Activated T-cell treated with anti-CD3 and anti-CD28 coated beads, Interleukin-2, amount 50 U/mL, for 24 hours (primary cell): ENCODE results near the gene SLC45A3.

Source experiments
- DNase-seq: peaks from one replicate; pipeline ENCODE4 v3.0.0-alpha.2; 2020
- H3K27ac Mint-ChIP-seq: 2 replicates; pipeline ENCODE4 v1.8.0; 2020; ENCODE audit warnings: mild to moderate bottlenecking, mixed read lengths
- H3K27me3 Mint-ChIP-seq: 2 replicates; pipeline ENCODE4 v1.8.0; 2020; ENCODE audit warnings: mixed read lengths
- H3K36me3 Mint-ChIP-seq: 2 replicates; pipeline ENCODE4 v1.8.0; 2020; ENCODE audit warnings: low read depth, mixed read lengths
- H3K4me1 Mint-ChIP-seq: 2 replicates; pipeline ENCODE4 v1.8.0; 2020; ENCODE audit warnings: low read depth, mixed read lengths
- H3K4me3 Mint-ChIP-seq: 2 replicates; pipeline ENCODE4 v1.8.0; 2020; ENCODE audit warnings: mild to moderate bottlenecking, moderate library complexity, mixed read lengths
- H3K9me3 Mint-ChIP-seq: 2 replicates; pipeline ENCODE4 v1.8.0; 2020; ENCODE audit warnings: mixed read lengths

Gene SLC45A3

GRCh38 chr1:205709640-205710039 is 29.3 kb upstream of the SLC45A3 start:
- Mint-ChIP-seq H3K4me3 (no peak overlapping the region), H3K4me1 (peaks cover 13% of the 10 kb centered on the region), H3K9me3 (no peaks in the 10 kb centered on the region), H3K36me3 (peaks cover 54% of the 10 kb centered on the region), H3K27me3 (no peaks in the 10 kb centered on the region), H3K27ac (no peak overlapping the region)
- no peak for DNase-seq

DNA sequence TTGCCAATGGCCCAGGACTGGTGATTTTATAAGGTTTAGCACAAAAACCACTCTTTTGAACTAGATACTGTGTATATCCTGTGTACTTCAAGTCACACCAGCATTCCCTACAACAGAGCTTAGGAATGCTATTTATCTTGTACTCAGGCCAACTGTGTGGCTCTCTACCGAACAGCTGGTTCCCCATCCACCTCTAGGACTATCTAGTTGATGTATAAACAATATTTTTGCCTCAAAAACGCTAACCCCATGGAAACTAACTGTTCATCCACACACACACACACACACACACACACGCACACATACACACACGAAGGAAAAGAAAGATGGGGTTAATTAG is 28.7 kb upstream of the SLC45A3 start:
- Mint-ChIP-seq H3K27ac (no peak overlapping the region), H3K27me3 (no peaks in the 10 kb centered on the region), H3K4me3 (no peak overlapping the region), H3K4me1 (peaks cover 10% of the 10 kb centered on the region), H3K36me3 (peaks cover 49% of the 10 kb centered on the region), H3K9me3 (no peaks in the 10 kb centered on the region)
- no peak for DNase-seq

DNA sequence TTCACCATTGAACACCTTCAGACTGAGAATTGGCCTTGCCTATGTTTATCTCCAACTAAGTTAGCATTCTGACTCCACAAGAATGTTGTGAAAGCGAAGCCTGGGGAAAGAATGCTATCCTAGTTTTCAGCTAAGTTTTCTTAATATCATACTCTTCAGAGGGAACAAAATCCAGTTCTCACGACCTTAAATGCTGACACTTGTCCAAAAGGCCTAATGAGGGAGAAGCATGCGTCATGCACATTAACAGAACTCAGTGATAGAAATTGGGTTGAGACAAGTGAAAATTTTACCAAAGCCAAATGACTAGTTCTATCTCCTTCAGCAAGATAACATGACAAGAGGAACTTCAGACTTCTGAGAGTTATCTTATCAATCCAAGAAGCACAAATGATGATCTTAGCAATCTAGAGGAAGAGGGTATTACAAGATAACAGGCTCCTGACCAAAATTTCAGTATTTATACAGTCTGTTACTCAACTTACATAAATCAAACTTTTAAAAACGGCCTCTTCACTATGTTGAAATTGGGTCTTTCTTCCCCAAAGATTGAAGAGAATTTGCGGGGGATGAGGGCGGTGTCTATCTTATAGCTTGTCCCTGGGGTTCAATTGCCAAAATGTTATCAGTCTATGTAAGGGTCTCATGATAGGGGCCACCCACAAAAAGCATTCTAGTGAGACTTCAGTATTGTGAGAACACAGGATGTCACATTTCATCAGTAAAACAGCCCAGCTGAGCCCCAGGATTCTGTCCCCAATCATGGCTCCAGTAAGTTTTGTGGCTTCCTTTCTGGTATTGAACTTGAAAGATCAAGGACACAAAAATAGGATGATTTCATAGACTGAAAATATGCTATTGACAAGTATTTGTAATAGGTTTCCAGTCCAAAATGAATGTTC is 26.5 kb upstream of the SLC45A3 start:
- Mint-ChIP-seq H3K27me3 (no peaks in the 10 kb centered on the region), H3K9me3 (no peaks in the 10 kb centered on the region), H3K36me3 (peaks cover 58% of the 10 kb centered on the region), H3K27ac (peak overlapping the region; percentile 0), H3K4me1 (peaks cover 10% of the 10 kb centered on the region), H3K4me3 (no peak overlapping the region)
- no peak for DNase-seq

DNA sequence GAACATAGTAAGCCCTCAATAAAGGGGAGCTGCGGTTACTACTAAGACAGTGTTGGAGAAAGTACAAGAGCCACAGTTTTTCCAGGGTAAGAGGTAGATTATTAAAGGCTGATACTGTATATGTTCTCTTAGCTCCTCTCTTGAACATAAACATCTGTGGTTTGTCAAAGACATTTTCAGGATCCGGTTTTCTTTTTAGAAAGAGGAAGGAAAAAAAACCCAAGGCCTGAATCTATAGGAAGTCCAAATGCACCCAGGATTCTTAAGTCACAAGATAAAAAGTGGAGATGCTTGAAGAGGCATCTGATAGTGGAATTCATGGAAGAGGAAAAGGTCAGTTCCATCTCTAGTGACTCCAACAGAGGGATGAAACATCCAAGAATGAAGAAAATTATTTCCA is 24.6 kb upstream of the SLC45A3 start:
- H3K9me3 Mint-ChIP-seq = no peaks in the 10 kb centered on the region
- peaks cover 44% of the 10 kb centered on the region for H3K36me3 Mint-ChIP-seq

DNA sequence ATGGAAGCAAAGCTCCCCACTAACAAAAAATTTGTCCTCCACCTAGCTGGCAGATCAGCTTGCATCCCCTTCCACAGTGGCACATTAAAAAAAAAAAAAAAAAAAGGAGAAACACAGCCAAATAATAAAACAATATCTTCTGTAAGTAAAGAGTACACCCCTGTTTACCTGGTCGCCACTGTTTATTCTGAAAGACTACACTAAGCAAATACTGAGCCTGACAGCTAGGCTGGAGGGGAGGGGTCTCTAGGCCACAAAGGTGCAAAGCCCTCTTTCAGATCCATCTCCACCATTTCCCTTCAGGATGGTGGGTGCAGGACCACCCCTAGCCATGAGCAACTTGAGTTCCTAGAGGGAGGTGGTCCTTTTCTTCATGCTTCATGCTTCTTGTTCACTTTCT is 22.8 kb upstream of the SLC45A3 start:
- Mint-ChIP-seq H3K36me3 (peaks cover 33% of the 10 kb centered on the region), H3K9me3 (no peaks in the 10 kb centered on the region), H3K4me1 (peaks cover 1% of the 10 kb centered on the region), H3K27me3 (no peaks in the 10 kb centered on the region), H3K4me3 (no peak overlapping the region), H3K27ac (no peak overlapping the region)
- no peak for DNase-seq

More for the DNA sequence above, 24.6 kb upstream of the SLC45A3 start:
- DNase-seq = no peak
- Mint-ChIP-seq H3K4me1 (peaks cover 1% of the 10 kb centered on the region), H3K27ac (no peak overlapping the region), H3K4me3 (no peak overlapping the region), H3K27me3 (no peaks in the 10 kb centered on the region)

GRCh38 chr1:205701891-205702290 is 21.6 kb upstream of the SLC45A3 start:
- H3K4me3 Mint-ChIP-seq = no peak overlapping the region
- no peak for DNase-seq
- H3K9me3 Mint-ChIP-seq = no peaks in the 10 kb centered on the region
- peaks cover 27% of the 10 kb centered on the region for H3K36me3 Mint-ChIP-seq
- peaks cover 1% of the 10 kb centered on the region for H3K4me1 Mint-ChIP-seq
- H3K27me3 Mint-ChIP-seq = peaks cover 9% of the 10 kb centered on the region
- no peak overlapping the region for H3K27ac Mint-ChIP-seq

DNA sequence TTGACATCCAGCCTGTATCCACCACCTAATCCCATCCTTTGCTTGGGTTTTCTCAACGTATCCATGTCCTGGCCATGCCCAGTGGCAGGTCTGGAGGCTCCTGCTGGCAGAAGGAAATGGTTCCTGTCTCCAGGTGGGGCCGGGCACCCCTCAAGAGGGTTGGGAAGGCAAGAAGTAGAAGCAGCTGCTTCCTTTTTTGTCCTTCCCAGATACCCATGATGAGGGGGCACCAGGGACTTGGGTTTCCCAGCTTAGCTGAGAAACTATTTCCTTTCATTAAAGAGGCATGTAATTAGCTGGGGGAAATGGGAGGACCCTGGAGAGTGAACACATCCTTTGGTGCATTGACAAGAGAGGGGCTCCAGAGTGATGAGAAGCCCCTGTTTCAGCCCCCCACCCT is 21.1 kb upstream of the SLC45A3 start:
- Mint-ChIP-seq H3K27me3 (peaks cover 13% of the 10 kb centered on the region), H3K4me3 (no peak overlapping the region), H3K27ac (no peak overlapping the region), H3K9me3 (no peaks in the 10 kb centered on the region), H3K4me1 (peaks cover 1% of the 10 kb centered on the region), H3K36me3 (peaks cover 22% of the 10 kb centered on the region)
- DNase-seq = no peak

DNA sequence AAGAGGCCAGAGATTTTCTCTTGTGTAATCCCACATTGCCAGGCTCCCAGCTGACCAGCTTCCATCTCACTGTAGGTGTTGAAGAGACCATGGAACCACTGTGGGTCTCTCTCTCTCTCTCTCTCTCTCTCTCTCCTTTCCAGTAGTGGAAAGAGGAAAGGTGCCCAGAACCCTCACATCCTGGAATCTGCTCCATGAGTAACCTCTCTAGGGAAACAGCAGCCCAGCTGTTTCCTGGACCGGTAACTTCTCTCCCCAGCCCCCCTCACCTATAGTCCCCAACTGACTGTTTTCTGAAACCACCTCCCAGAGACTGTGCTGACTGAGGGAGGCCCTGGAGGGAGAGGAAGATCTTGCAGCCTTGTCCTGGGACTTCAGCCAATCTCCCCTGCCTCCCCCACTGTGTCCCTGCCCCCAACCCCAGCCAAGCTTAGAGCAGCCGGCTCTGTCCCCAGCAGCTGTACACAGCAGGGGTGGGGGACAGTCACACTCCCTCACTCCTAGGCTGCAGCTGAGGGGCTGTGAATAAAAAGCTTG is 20.6 kb upstream of the SLC45A3 start:
- no peak for DNase-seq
- H3K36me3 Mint-ChIP-seq = peaks cover 21% of the 10 kb centered on the region
- peaks cover 1% of the 10 kb centered on the region for H3K4me1 Mint-ChIP-seq
- H3K9me3 Mint-ChIP-seq = no peaks in the 10 kb centered on the region
- no peak overlapping the region for H3K27ac Mint-ChIP-seq
- H3K4me3 Mint-ChIP-seq = no peak overlapping the region
- peaks cover 15% of the 10 kb centered on the region for H3K27me3 Mint-ChIP-seq

- peaks cover 15% of the 10 kb centered on the region for H3K27me3 Mint-ChIP-seq
- H3K4me3 Mint-ChIP-seq = no peak overlapping the region
- DNase-seq = no peak
- no peaks in the 10 kb centered on the region for H3K9me3 Mint-ChIP-seq
- peaks cover 13% of the 10 kb centered on the region for H3K36me3 Mint-ChIP-seq
- no peak overlapping the region for H3K27ac Mint-ChIP-seq
- H3K4me1 Mint-ChIP-seq = no peaks in the 10 kb centered on the region
These were observed 19.1 kb upstream of the SLC45A3 start for GRCh38 chr1:205699416-205699815.

- H3K9me3 Mint-ChIP-seq = no peaks in the 10 kb centered on the region
- H3K27me3 Mint-ChIP-seq = peaks cover 15% of the 10 kb centered on the region
- DNase-seq = no peak
- H3K4me3 Mint-ChIP-seq = no peak overlapping the region
- H3K27ac Mint-ChIP-seq = no peak overlapping the region
- peaks cover 13% of the 10 kb centered on the region for H3K36me3 Mint-ChIP-seq
- H3K4me1 Mint-ChIP-seq = no peaks in the 10 kb centered on the region
These were observed 18.6 kb upstream of the SLC45A3 start for GRCh38 chr1:205698921-205699320.

GRCh38 chr1:205693421-205693991 is 13.2 kb upstream of the SLC45A3 start:
- Mint-ChIP-seq H3K4me1 (no peaks in the 10 kb centered on the region), H3K36me3 (no peaks in the 10 kb centered on the region), H3K9me3 (no peaks in the 10 kb centered on the region), H3K4me3 (no peak overlapping the region), H3K27ac (no peak overlapping the region), H3K27me3 (peaks cover 38% of the 10 kb centered on the region)
- DNase-seq = no peak

DNA sequence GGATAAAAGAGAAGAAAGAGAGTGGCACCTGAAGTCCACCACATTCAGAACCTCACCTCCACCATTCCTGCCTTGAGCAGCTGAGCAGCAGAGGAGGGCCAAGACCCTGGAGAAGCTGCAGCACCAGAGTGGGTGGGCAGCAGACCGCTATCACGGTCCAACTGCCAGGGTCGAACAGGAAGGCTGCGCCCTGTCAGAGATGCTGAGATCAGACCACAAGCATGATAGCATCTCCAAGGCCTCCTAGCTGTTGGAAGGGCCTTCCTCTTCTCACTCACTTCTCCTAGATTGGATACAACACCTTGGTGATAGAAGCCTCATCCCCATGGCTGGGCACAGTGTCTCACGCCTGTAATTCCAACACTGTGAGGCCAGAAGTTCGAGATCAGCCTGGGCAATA is 12.1 kb upstream of the SLC45A3 start:
- peaks cover 34% of the 10 kb centered on the region for H3K27me3 Mint-ChIP-seq
- no peak for DNase-seq
- H3K9me3 Mint-ChIP-seq = no peaks in the 10 kb centered on the region
- H3K27ac Mint-ChIP-seq = no peak overlapping the region
- H3K4me3 Mint-ChIP-seq = no peak overlapping the region
- no peaks in the 10 kb centered on the region for H3K4me1 Mint-ChIP-seq
- no peaks in the 10 kb centered on the region for H3K36me3 Mint-ChIP-seq

- Mint-ChIP-seq H3K36me3 (no peaks in the 10 kb centered on the region), H3K4me1 (no peaks in the 10 kb centered on the region), H3K4me3 (no peak overlapping the region)
These were observed 9.9 kb upstream of the SLC45A3 start for GRCh38 chr1:205690122-205690756.

GRCh38 chr1:205689479-205689878 is 9.2 kb upstream of the SLC45A3 start:
- H3K4me3 Mint-ChIP-seq = no peak overlapping the region
- no peaks in the 10 kb centered on the region for H3K36me3 Mint-ChIP-seq
- no peak for DNase-seq
- no peak overlapping the region for H3K27ac Mint-ChIP-seq
- no peaks in the 10 kb centered on the region for H3K9me3 Mint-ChIP-seq
- no peaks in the 10 kb centered on the region for H3K4me1 Mint-ChIP-seq
- H3K27me3 Mint-ChIP-seq = peaks cover 23% of the 10 kb centered on the region

More at GRCh38 chr1:205690122-205690756, 9.9 kb upstream of the SLC45A3 start:
- DNase-seq = no peak
- no peak overlapping the region for H3K27ac Mint-ChIP-seq
- peaks cover 23% of the 10 kb centered on the region for H3K27me3 Mint-ChIP-seq
- H3K9me3 Mint-ChIP-seq = no peaks in the 10 kb centered on the region
